H1 (cell line): ENCODE measurements around the gene AIFM2. TPM values are rescaled to one million over a fixed set of nuclear protein-coding genes. Genes with fewer than 3 reads are reported as not detected.

Experiments
- CTCF ChIA-PET: fragments of 300-600 bp; sonication (Branson Sonifier 250); formaldehyde crosslinking; loops from one replicate; lab custom pipeline; 2021; ENCODE audit not compliant: partially characterized antibody; lab: Charles Lee
- POLR2A ChIA-PET: fragments of 300-600 bp; sonication (Branson Sonifier 250); formaldehyde crosslinking; loops from one replicate; lab custom pipeline; 2021; ENCODE audit warnings: inconsistent platforms; ENCODE audit not compliant: partially characterized antibody; lab: Charles Lee
- DNase-seq, 2 experiments: peaks; one replicate each; pipeline versions ENCODE4 v3.0.0 to v3.0.0-alpha.2; 2010 to 2022; ENCODE audit warnings: low spot score in 2 of 2, low read depth in 1 of 2, mixed read lengths in 1 of 2
- FAIRE-seq: peaks from 2 replicates; lab custom pipeline; 2011; peaks lifted over from hg19 to GRCh38; lab: Jason Lieb, UNC
- H2AFZ ChIP-seq: 2 replicates; pipeline ENCODE4 v1.8.1; 2012; ENCODE audit warnings: low read length, inconsistent platforms
- H2AK5ac ChIP-seq: 2 replicates; pipeline ENCODE4 v1.6.1; 2013; ENCODE audit warnings: low read depth, low read length
- H2BK120ac ChIP-seq: replicated peaks from 2 replicates; pipeline ENCODE3; 2013; ENCODE audit warnings: low read depth, low read length, inconsistent platforms
- H2BK12ac ChIP-seq: 2 replicates; pipeline ENCODE4 v1.6.1; 2013; ENCODE audit warnings: low read depth, low read length
- H2BK15ac ChIP-seq: 2 replicates; pipeline ENCODE4 v1.6.1; 2013; ENCODE audit warnings: low read length
- H2BK20ac ChIP-seq: 2 replicates; pipeline ENCODE4 v1.6.1; 2013; ENCODE audit warnings: low read length
- H2BK5ac ChIP-seq: 2 replicates; pipeline ENCODE4 v1.6.1; 2013; ENCODE audit warnings: low read depth, low read length
- H3K14ac ChIP-seq: 2 replicates; pipeline ENCODE4 v1.6.1; 2013; ENCODE audit warnings: inconsistent platforms; ENCODE audit not compliant: insufficient read length
- H3K18ac ChIP-seq: 2 replicates; pipeline ENCODE4 v1.6.1; 2013; ENCODE audit warnings: low read length; ENCODE audit errors: extremely low read depth
- H3K23ac ChIP-seq: 2 replicates; pipeline ENCODE4 v1.6.1; 2013; ENCODE audit warnings: inconsistent platforms; ENCODE audit not compliant: insufficient read length
- H3K23me2 ChIP-seq: 2 replicates; pipeline ENCODE4 v1.6.1; 2013; ENCODE audit warnings: low read depth, low read length
- H3K27ac ChIP-seq: 2 replicates; pipeline ENCODE4 v1.6.1; 2011; ENCODE audit warnings: low read depth, low read length, inconsistent platforms
- H3K27me3 ChIP-seq, 4 experiments: replicated peaks in 1 of 4; 1 replicate in 1 of 4; 2 replicates in 3 of 4; pipeline versions ENCODE4 v1.6.1 to v1.8.1; 2011 to 2013; ENCODE audit warnings: low read length in 3 of 4, mild to moderate bottlenecking in 3 of 4, inconsistent platforms in 2 of 4, mixed read lengths in 2 of 4, moderate library complexity in 1 of 4; ENCODE audit not compliant: control insufficient read depth in 3 of 4, insufficient read depth in 3 of 4; ENCODE audit errors: extremely low read depth in 1 of 4
- H3K36me3 ChIP-seq, 4 experiments: 2 replicates each; pipeline versions ENCODE4 v1.6.1 to v1.8.1; 2011 to 2013; ENCODE audit warnings: mild to moderate bottlenecking in 4 of 4, low read length in 3 of 4, moderate library complexity in 2 of 4, control low read depth in 1 of 4, inconsistent platforms in 1 of 4; ENCODE audit not compliant: insufficient read depth in 4 of 4, control insufficient read depth in 2 of 4
- H3K4ac ChIP-seq: replicated peaks from 2 replicates; pipeline ENCODE3; 2013; ENCODE audit warnings: low read length, low read depth, mixed read lengths, inconsistent platforms; ENCODE audit not compliant: insufficient read length
- H3K4me1 ChIP-seq, 4 experiments: replicated peaks in 1 of 4; 1 replicate in 1 of 4; 2 replicates in 3 of 4; pipeline versions ENCODE4 v1.6.1 to v1.8.1; 2011 to 2013; ENCODE audit warnings: low read length in 3 of 4, inconsistent platforms in 2 of 4, mixed read lengths in 1 of 4; ENCODE audit not compliant: insufficient read depth in 4 of 4, control insufficient read depth in 3 of 4
- H3K4me2 ChIP-seq, 2 experiments: 2 replicates each; pipeline versions ENCODE4 v1.6.1 to v1.8.1; 2011 to 2013; ENCODE audit warnings: low read depth in 2 of 2, low read length in 2 of 2, control low read depth in 1 of 2, inconsistent platforms in 1 of 2, mild to moderate bottlenecking in 1 of 2; ENCODE audit not compliant: insufficient read depth in 1 of 2
- H3K4me3 ChIP-seq, 4 experiments: fragments of 200-600, 300-600 bp in 1 of 4; sonication (generic), shearing (Covaris generic), sonication (Bioruptor Twin) in 1 of 4; 2 replicates each; pipeline versions ENCODE4 v1.5.1 to v1.8.1; 2011 to 2016; ENCODE audit warnings: low read length in 4 of 4, low read depth in 3 of 4, control low read depth in 2 of 4, inconsistent platforms in 2 of 4, mild to moderate bottlenecking in 2 of 4, mixed read lengths in 1 of 4, moderate library complexity in 1 of 4; ENCODE audit not compliant: insufficient read depth in 2 of 4; ENCODE audit errors: extremely low read depth in 1 of 4
- H3K56ac ChIP-seq: replicated peaks from 2 replicates; pipeline ENCODE3; 2013; ENCODE audit warnings: low read depth, mild to moderate bottlenecking, mixed read lengths, low read length, inconsistent platforms; ENCODE audit not compliant: insufficient read length
- H3K79me1 ChIP-seq: 2 replicates; pipeline ENCODE4 v1.6.1; 2013; ENCODE audit warnings: low read depth, low read length, control low read depth
- H3K79me2 ChIP-seq, 2 experiments: 2 replicates each; pipeline versions ENCODE4 v1.6.1 to v1.8.1; 2012 to 2013; ENCODE audit warnings: low read length in 2 of 2, mild to moderate bottlenecking in 2 of 2, inconsistent platforms in 1 of 2; ENCODE audit not compliant: insufficient read depth in 2 of 2, control insufficient read depth in 1 of 2
- H3K9ac ChIP-seq, 4 experiments: replicated peaks in 1 of 4; 1 replicate in 1 of 4; 2 replicates in 3 of 4; pipeline versions ENCODE4 v1.6.1 to v1.8.1; 2011 to 2013; ENCODE audit warnings: low read depth in 3 of 4, low read length in 3 of 4, control low read depth in 2 of 4, mild to moderate bottlenecking in 2 of 4, moderate library complexity in 2 of 4, inconsistent platforms in 1 of 4; ENCODE audit errors: extremely low read depth in 1 of 4
- H3K9me3 ChIP-seq, 2 experiments: 2 replicates each; pipeline versions ENCODE4 v1.6.1 to v1.8.1; 2012 to 2013; ENCODE audit warnings: mild to moderate bottlenecking in 2 of 2, moderate library complexity in 2 of 2, control low read depth in 1 of 2, inconsistent platforms in 1 of 2, low read depth in 1 of 2, low read length in 1 of 2, mixed read lengths in 1 of 2; ENCODE audit not compliant: insufficient read depth in 2 of 2
- H4K20me1 ChIP-seq, 2 experiments: replicated peaks in 1 of 2; 2 replicates each; pipeline versions ENCODE3 to v1.8.1; 2011 to 2013; ENCODE audit warnings: inconsistent platforms in 2 of 2, low read length in 2 of 2, mild to moderate bottlenecking in 1 of 2; ENCODE audit not compliant: insufficient read depth in 2 of 2, control insufficient read depth in 1 of 2
- H4K5ac ChIP-seq: 2 replicates; pipeline ENCODE4 v1.6.1; 2013; ENCODE audit warnings: low read length, low read depth, mixed read lengths, inconsistent platforms; ENCODE audit not compliant: insufficient read length
- H4K8ac ChIP-seq: 2 replicates; pipeline ENCODE4 v1.8.0; 2013; ENCODE audit warnings: mild to moderate bottlenecking, moderate library complexity, low read length, inconsistent platforms; ENCODE audit not compliant: insufficient read depth; ENCODE audit errors: extremely low read depth
- H4K91ac ChIP-seq: replicated peaks from 2 replicates; pipeline ENCODE3; 2013; ENCODE audit warnings: low read length, mixed read lengths, inconsistent platforms; ENCODE audit not compliant: insufficient read length
- EP300 ChIP-seq, 2 experiments: IDR thresholded peaks; 1 replicate in 1 of 2; 2 replicates in 1 of 2; pipeline ENCODE4 v1.6.1; 2011 to 2012; ENCODE audit warnings: low read depth in 2 of 2, low read length in 2 of 2, mild to moderate bottlenecking in 2 of 2, borderline replicate concordance in 1 of 2, inconsistent platforms in 1 of 2, moderate library complexity in 1 of 2
- WGBS, 2 experiments: shearing (Covaris generic) in 1 of 2; methylation state at CpG; one replicate each; pipeline versions ENCODE4 v1.1.6 to v1.1.7; 2013 to 2015; ENCODE audit warnings: low lambda C conversion rate in 2 of 2, mixed read lengths in 2 of 2, inconsistent platforms in 1 of 2, low coverage in 1 of 2, missing lambda C conversion rate in 1 of 2; ENCODE audit not compliant: insufficient replicate concordance in 2 of 2, insufficient coverage in 1 of 2, insufficient read length in 1 of 2; ENCODE audit errors: extremely low coverage in 1 of 2, missing lambda C conversion rate in 1 of 2; 5-methylcytosine and 5-hydroxymethylcytosine counted together
- polyA plus RNA-seq, 7 experiments: library from polyadenylated mRNA; depleted of rRNA in 3 of 7; stranded (reverse) in 5 of 7; unstranded in 2 of 7; fragments of >200 nt in 5 of 7; fragments of 200-250 nt in 2 of 7; gene quantifications; 1 replicate in 5 of 7; 2 replicates in 1 of 7; 4 replicates in 1 of 7; pipeline versions ENCODE4 v1.2.1 to v1.2.3, GENCODE V29; 2011 to 2013; ENCODE audit warnings: missing spikeins in 2 of 7, mixed read lengths in 2 of 7
- total RNA-seq: library from RNA; stranded (reverse); fragmentation: NEBNext Ultra II Directional; extraction: Animal tissue kit (Norgen Biotek cat#: 25700); gene quantifications from 2 replicates; pipeline ENCODE4 v1.2.1, GENCODE V29; 2021

Gene AIFM2
- total and polyA plus RNA-seq, 2 of the 8 experiments (the other 6 are each of a cell fraction or from before 2014, with no cell fraction given): 4.0 TPM

DNA sequence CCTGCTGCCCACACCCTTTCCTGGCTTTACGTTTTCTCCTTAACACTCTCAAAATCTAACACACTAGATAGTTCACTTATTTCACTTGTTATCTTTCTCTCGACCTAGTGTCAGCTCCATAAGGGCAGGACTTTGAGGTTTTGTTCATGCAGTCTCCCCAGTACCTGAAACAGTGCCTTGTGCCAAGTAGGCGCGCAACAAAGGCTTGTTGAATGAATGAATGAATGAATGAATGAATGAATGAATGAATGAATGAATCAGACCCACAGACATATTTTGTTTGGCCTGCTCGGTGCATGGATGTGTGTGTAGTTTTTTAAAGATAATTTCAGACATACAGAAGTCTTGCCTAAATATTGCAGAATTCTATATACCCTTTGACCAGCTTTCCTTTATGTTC is 7.7 kb upstream of the AIFM2 start:
- ChIA-PET POLR2A (no interaction called here), CTCF (interaction anchor here (1.4 to 10.4 kb wide), 3 partner anchors 17 to 172 kb away, joined by 3 to 123 read pairs (median 7); no protein-coding TSS in a partner anchor)
- TF ChIP-seq EP300 (IDR thresholded peaks at IDR 0.05; ENCODE audit: borderline replicate concordance in 1 of 2, low read depth in 2 of 2, low read length in 2 of 2): no peak

More for the DNA sequence above, 7.7 kb upstream of the AIFM2 start:
- Histone ChIP-seq H3K9me3 (no peaks in the 10 kb centered on the region), H3K4me3 (no peak overlapping the region), H2AFZ (no peak overlapping the region), H3K79me1 (peaks cover 3% of the 10 kb centered on the region; the same call in 1 of the 2 replicates), H3K4me1 (peaks cover 3 to 9% (median 6%) of the 10 kb centered on the region in 4 experiments; a peak in 3 of 7 replicates), H2BK120ac (no peak overlapping the region), H2BK12ac (no peak overlapping the region), H2AK5ac (no peak overlapping the region), H3K4me2 (no peak overlapping the region), H3K79me2 (no peaks in the 10 kb centered on the region; a peak in 1 of 4 replicates), H4K91ac (no peak overlapping the region), H2BK15ac (no peak overlapping the region), H3K9ac (no peak overlapping the region), H3K56ac (no peak overlapping the region), H4K20me1 (peaks cover 3 to 5% of the 10 kb centered on the region in 2 experiments), H3K36me3 (no peaks in the 10 kb centered on the region), H3K23me2 (peaks cover 2% of the 10 kb centered on the region; the same call in 1 of the 2 replicates), H3K23ac (no peak overlapping the region), H3K18ac (no peak overlapping the region), H2BK5ac (no peak overlapping the region), H2BK20ac (no peak overlapping the region), H3K4ac (no peak overlapping the region), H3K27me3 (peaks cover 0 to 6% (median 3%) of the 10 kb centered on the region in 4 experiments; a peak in 3 of 7 replicates), H3K27ac (no peak overlapping the region), H4K8ac (no peak overlapping the region), H3K14ac (no peak overlapping the region), H4K5ac (no peak overlapping the region)
- WGBS, 2 experiments: 74% methylated on average over 5 of the region's 5 CpGs; no CpG with 5 or more reads in 1 of the 2 experiments
- FAIRE-seq (no peak), DNase-seq (no peak)
